ENCODE measurements around the gene PPARD.

DNA sequence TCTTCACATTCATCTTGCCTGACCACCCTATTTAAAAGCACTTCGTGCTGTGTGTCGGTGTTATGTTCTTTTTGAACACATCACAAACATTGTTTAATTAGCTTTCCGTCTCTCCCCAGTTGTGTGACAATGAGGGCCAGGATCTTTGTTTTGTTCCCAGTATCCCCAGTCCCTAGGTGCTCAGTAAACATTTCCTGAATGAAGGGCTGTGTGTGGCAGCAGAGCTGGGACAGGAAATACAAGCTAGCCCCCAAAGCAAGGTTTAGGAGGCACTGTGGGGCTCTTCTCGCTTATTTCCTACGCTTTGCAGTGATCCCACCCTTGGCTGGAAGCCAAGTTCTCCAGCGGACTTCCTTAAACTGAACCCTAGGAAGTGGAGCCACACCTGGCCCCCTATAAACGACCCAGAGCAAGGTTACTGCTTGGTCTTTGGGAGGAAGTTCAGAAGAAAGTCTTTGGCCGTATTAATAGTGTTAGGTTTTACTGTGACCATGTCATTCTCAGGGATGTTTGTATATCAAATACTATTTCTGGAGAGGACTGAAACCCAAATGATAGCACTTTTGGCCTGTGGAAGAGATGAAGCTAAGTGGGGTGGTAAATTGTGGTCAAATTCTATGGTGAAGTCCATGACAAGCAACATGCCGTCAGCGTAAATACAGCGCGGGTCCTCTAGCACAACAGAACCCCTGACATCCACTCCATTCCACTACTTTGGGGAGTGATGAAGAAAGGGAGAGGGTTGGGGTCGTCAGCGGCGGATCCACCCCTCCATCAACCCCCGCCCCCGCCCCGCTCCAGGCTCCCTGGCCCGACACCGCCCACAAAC lies 109.2 kb downstream of the PPARD start:
- TF ChIP-seq EP300 (IDR thresholded peaks at IDR 0.05; ENCODE audit: borderline replicate concordance) (no peak), TCF12 (IDR thresholded peaks at IDR 0.05; ENCODE audit: low read depth) (no peak), CEBPB (IDR thresholded peaks at IDR 0.05) (no peak), YY1 (IDR thresholded peaks at IDR 0.05; ENCODE audit: low read depth) (no peak), NFIC (IDR thresholded peaks at IDR 0.05) (peak; percentile 26; the same call in 1 of the 2 replicates), RAD21 (IDR thresholded peaks at IDR 0.05; ENCODE audit: low read depth) (no peak)
- TF ChIP-seq, protein P1, sequence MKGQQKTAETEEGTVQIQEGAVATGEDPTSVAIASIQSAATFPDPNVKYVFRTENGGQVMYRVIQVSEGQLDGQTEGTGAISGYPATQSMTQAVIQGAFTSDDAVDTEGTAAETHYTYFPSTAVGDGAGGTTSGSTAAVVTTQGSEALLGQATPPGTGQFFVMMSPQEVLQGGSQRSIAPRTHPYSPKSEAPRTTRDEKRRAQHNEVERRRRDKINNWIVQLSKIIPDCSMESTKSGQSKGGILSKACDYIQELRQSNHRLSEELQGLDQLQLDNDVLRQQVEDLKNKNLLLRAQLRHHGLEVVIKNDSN (IDR thresholded peaks at IDR 0.05), result no peak
